ENCODE results near the gene DSCAM. TPM values are rescaled to one million over a fixed set of nuclear protein-coding genes. Genes with fewer than 3 reads are reported as not detected.

Gene DSCAM
- total and polyA plus RNA-seq, 2 experiments from 2014 or later = 0.07 TPM; not detected in 1

DNA sequence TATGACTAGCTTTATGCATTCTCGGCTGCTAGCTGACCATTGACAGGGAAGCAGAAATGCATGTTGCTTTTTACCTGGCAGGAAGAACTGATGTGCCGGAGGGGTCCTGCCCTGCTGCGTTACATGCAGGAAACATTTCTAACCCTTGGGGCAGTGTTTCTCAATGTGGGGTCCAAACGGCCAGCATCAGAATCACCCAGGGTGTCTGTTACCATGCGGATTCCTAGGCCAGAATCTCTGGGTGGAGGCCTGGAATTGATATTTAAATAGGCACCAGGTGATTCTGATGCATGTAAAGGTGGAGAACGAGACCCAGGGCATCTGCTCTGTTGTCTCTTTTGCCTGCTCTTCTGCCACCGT, 797.0 kb downstream of the DSCAM start:
- peak overlapping the region; percentile 21; the same call in 1 of the 2 replicates for H2AFZ ChIP-seq
- H4K20me1 ChIP-seq (replicated peaks; ENCODE audit: insufficient read depth) = no peaks in the 10 kb centered on the region
- no peaks in the 10 kb centered on the region for H3K36me3 Mint-ChIP-seq (ENCODE audit: low read depth)
- H3K9me3 Mint-ChIP-seq = peaks cover 6% of the 10 kb centered on the region; the same call in 2 of the 3 replicates
- ATAC-seq (peak; percentile 96), DNase-seq (ENCODE audit: low spot score) (peak; percentile 68)
- peaks cover 15% of the 10 kb centered on the region; the same call in 2 of the 3 replicates for H3K4me1 Mint-ChIP-seq
- H3K27ac ChIP-seq (ENCODE audit: low read depth) = no peak overlapping the region
- H3F3A ChIP-seq (replicated peaks; ENCODE audit: low read depth) = no peaks in the 10 kb centered on the region
- no peaks in the 10 kb centered on the region for H3K27me3 ChIP-seq (ENCODE audit: insufficient read depth)
- no peak overlapping the region for H3K4me3 ChIP-seq
- no peak overlapping the region for H3K4me3 Mint-ChIP-seq
- 0 out of 2 replicates have a peak, but pooled peaks cover 2% of the 10 kb centered on the region for H3K9me2 ChIP-seq (ENCODE audit: insufficient read depth)
- H3K27ac Mint-ChIP-seq = no peak overlapping the region
- H3K27me3 Mint-ChIP-seq (ENCODE audit: insufficient read depth, low read depth, poor library complexity) = no peaks in the 10 kb centered on the region
- TF ChIP-seq, protein P1, sequence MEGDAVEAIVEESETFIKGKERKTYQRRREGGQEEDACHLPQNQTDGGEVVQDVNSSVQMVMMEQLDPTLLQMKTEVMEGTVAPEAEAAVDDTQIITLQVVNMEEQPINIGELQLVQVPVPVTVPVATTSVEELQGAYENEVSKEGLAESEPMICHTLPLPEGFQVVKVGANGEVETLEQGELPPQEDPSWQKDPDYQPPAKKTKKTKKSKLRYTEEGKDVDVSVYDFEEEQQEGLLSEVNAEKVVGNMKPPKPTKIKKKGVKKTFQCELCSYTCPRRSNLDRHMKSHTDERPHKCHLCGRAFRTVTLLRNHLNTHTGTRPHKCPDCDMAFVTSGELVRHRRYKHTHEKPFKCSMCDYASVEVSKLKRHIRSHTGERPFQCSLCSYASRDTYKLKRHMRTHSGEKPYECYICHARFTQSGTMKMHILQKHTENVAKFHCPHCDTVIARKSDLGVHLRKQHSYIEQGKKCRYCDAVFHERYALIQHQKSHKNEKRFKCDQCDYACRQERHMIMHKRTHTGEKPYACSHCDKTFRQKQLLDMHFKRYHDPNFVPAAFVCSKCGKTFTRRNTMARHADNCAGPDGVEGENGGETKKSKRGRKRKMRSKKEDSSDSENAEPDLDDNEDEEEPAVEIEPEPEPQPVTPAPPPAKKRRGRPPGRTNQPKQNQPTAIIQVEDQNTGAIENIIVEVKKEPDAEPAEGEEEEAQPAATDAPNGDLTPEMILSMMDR (conservative IDR thresholded peaks at IDR 0.05; ENCODE audit: low read depth in 2 of 2) = peak; percentile 19 to 35; a peak in 3 of 4 replicates
- no peak for TF ChIP-seq JUNB (IDR thresholded peaks at IDR 0.05; ENCODE audit: unreplicated experiment)
- H3K79me2 ChIP-seq (replicated peaks; ENCODE audit: insufficient read depth) = no peaks in the 10 kb centered on the region
- no peak overlapping the region for H3K4me2 ChIP-seq
- H3K36me3 ChIP-seq (ENCODE audit: insufficient read depth) = no peaks in the 10 kb centered on the region; the same call in 1 of the 2 replicates
- no peaks in the 10 kb centered on the region; the same call in 1 of the 2 replicates for H3K4me1 ChIP-seq (ENCODE audit: insufficient read depth)

DNA sequence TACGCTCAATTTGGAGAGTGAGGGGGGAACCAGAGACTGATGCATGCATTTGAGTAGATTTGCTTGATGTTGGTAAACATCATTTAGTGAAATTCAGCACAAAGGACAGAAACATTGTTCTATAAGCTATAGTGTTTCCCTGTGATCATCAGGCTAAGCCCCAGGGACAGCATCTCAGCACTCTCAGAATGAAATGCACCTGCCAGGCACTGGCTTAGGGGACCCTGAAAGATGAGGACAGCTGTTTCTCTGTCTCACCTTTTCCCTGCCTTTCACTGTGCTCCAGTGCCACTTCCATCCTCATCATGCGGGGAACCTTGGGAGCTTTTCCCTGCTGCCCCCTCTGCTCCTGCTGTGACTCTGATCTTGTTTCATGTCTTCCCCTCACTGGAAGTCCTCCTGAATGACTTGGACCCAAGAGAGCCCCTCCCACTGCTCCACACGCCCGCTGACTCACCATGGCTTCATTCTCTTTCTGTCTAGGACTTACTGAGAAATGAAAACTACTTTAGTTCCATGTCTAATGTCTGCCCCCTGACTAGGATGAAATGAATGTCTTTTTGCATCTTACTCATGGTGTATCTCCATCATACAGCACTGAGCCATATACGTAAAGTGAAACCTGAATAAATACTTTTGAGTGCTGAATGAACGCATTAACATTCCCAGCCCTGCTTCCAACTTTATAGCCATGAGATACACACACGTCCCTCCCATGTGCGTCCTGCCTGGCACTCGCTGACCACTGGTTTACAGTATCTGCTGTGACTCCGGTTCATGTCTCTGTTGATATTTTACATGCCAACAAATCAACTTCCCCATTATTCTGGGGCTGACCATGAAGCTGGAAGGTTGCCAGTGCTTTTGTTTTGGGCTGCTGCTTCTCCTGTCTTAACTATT, 797.7 kb downstream of the DSCAM start:
- H3K27ac ChIP-seq (ENCODE audit: low read depth) = no peak overlapping the region
- no peaks in the 10 kb centered on the region for H3F3A ChIP-seq (replicated peaks; ENCODE audit: low read depth)
- no peaks in the 10 kb centered on the region for H3K36me3 Mint-ChIP-seq (ENCODE audit: low read depth)
- H3K79me2 ChIP-seq (replicated peaks; ENCODE audit: insufficient read depth) = no peaks in the 10 kb centered on the region
- H3K4me2 ChIP-seq = no peak overlapping the region
- H3K4me3 Mint-ChIP-seq = no peak overlapping the region
- peaks cover 4% of the 10 kb centered on the region; the same call in 2 of the 3 replicates for H3K9me3 Mint-ChIP-seq
- H3K27me3 ChIP-seq (ENCODE audit: insufficient read depth) = no peaks in the 10 kb centered on the region
- 0 out of 2 replicates have a peak, but pooled peaks cover 2% of the 10 kb centered on the region for H3K9me2 ChIP-seq (ENCODE audit: insufficient read depth)
- ATAC-seq = peak; percentile 29; the same call in 1 of the 3 replicates
- H3K4me3 ChIP-seq = no peak overlapping the region
- H4K20me1 ChIP-seq (replicated peaks; ENCODE audit: insufficient read depth) = no peaks in the 10 kb centered on the region
- no peak overlapping the region for H2AFZ ChIP-seq
- H3K4me1 Mint-ChIP-seq = peaks cover 15% of the 10 kb centered on the region; the same call in 2 of the 3 replicates
- peak overlapping the region; percentile 9; the same call in 1 of the 2 replicates for H3K27ac Mint-ChIP-seq
- no peak for DNase-seq (ENCODE audit: low spot score)
- no peaks in the 10 kb centered on the region for H3K27me3 Mint-ChIP-seq (ENCODE audit: insufficient read depth, low read depth, poor library complexity)
- no peaks in the 10 kb centered on the region; the same call in 1 of the 2 replicates for H3K4me1 ChIP-seq (ENCODE audit: insufficient read depth)
- no peaks in the 10 kb centered on the region; the same call in 1 of the 2 replicates for H3K36me3 ChIP-seq (ENCODE audit: insufficient read depth)
- TF ChIP-seq, protein P2, sequence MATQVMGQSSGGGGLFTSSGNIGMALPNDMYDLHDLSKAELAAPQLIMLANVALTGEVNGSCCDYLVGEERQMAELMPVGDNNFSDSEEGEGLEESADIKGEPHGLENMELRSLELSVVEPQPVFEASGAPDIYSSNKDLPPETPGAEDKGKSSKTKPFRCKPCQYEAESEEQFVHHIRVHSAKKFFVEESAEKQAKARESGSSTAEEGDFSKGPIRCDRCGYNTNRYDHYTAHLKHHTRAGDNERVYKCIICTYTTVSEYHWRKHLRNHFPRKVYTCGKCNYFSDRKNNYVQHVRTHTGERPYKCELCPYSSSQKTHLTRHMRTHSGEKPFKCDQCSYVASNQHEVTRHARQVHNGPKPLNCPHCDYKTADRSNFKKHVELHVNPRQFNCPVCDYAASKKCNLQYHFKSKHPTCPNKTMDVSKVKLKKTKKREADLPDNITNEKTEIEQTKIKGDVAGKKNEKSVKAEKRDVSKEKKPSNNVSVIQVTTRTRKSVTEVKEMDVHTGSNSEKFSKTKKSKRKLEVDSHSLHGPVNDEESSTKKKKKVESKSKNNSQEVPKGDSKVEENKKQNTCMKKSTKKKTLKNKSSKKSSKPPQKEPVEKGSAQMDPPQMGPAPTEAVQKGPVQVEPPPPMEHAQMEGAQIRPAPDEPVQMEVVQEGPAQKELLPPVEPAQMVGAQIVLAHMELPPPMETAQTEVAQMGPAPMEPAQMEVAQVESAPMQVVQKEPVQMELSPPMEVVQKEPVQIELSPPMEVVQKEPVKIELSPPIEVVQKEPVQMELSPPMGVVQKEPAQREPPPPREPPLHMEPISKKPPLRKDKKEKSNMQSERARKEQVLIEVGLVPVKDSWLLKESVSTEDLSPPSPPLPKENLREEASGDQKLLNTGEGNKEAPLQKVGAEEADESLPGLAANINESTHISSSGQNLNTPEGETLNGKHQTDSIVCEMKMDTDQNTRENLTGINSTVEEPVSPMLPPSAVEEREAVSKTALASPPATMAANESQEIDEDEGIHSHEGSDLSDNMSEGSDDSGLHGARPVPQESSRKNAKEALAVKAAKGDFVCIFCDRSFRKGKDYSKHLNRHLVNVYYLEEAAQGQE (IDR thresholded peaks at IDR 0.05; ENCODE audit: unreplicated experiment) = no peak
- TF ChIP-seq, protein P1 (conservative IDR thresholded peaks at IDR 0.05; ENCODE audit: low read depth in 2 of 2) = no peak
- no peak for TF ChIP-seq POLR2AphosphoS5 (IDR thresholded peaks at IDR 0.05; ENCODE audit: low read depth)
- TF ChIP-seq, protein P3, sequence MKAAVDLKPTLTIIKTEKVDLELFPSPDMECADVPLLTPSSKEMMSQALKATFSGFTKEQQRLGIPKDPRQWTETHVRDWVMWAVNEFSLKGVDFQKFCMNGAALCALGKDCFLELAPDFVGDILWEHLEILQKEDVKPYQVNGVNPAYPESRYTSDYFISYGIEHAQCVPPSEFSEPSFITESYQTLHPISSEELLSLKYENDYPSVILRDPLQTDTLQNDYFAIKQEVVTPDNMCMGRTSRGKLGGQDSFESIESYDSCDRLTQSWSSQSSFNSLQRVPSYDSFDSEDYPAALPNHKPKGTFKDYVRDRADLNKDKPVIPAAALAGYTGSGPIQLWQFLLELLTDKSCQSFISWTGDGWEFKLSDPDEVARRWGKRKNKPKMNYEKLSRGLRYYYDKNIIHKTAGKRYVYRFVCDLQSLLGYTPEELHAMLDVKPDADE (IDR thresholded peaks at IDR 0.05) = no peak
- no peak for TF ChIP-seq ZNF114 (CRISPR knock-in tag; IDR thresholded peaks at IDR 0.05)
- no peak for TF ChIP-seq STAT1 (IDR thresholded peaks at IDR 0.05; ENCODE audit: unreplicated experiment)
- no peak for TF ChIP-seq ZNF331 (CRISPR knock-in tag; IDR thresholded peaks at IDR 0.05; ENCODE audit: low read depth)
- TF ChIP-seq NANOG (IDR thresholded peaks at IDR 0.05; ENCODE audit: borderline replicate concordance) = no peak

Data from GM23338 (cell line).